HG02938 (cell line): ENCODE data around the gene NCOA5.
A peak's percentile ranks its signal among the peaks of the same experiment; 100 is the strongest.
"Not testable (repeated sequence)": the region's sequence is repeated elsewhere in the genome, so short reads cannot be mapped to it uniquely, and the experiment has no call there.

Experiments used
- ATAC-seq: cut with Tn5 transposase; IDR thresholded peaks from one replicate; pipeline ENCODE4 v1.9.1; 2021; ENCODE audit warnings: mild to moderate bottlenecking, moderate library complexity; ENCODE audit not compliant: unreplicated experiment

Gene NCOA5

GRCh38 chr20:46093531-46093930 is 3.8 kb upstream of the NCOA5 start:
- no peak for ATAC-seq

- not testable (repeated sequence) for ATAC-seq
Measured at GRCh38 chr20:46091622-46092535, 2.1 kb upstream of the NCOA5 start.

GRCh38 chr20:46089167-46089416 is 670 bp downstream of the NCOA5 start:
- peak; percentile 22 for ATAC-seq

GRCh38 chr20:46088409-46089166 is 1.2 kb downstream of the NCOA5 start:
- no peak for ATAC-seq

GRCh38 chr20:46087161-46087560 is 2.6 kb downstream of the NCOA5 start:
- no peak for ATAC-seq

- no peak for ATAC-seq
Measured at GRCh38 chr20:46085179-46085851, 4.4 kb downstream of the NCOA5 start.

- no peak for ATAC-seq
Measured at GRCh38 chr20:46084805-46085178, 5.0 kb downstream of the NCOA5 start.

- no peak for ATAC-seq
Measured at GRCh38 chr20:46083531-46084061, 6.2 kb downstream of the NCOA5 start.

GRCh38 chr20:46083101-46083500 is 6.7 kb downstream of the NCOA5 start:
- no peak for ATAC-seq

- no peak for ATAC-seq
Measured at GRCh38 chr20:46081074-46081473, 8.7 kb downstream of the NCOA5 start.

GRCh38 chr20:46078954-46079353 is 10.8 kb downstream of the NCOA5 start:
- no peak for ATAC-seq

GRCh38 chr20:46077642-46078305 is 12.0 kb downstream of the NCOA5 start:
- no peak for ATAC-seq

GRCh38 chr20:46076806-46077205 is 13.0 kb downstream of the NCOA5 start:
- no peak for ATAC-seq

- ATAC-seq = no peak
Measured at GRCh38 chr20:46074006-46074405, 15.8 kb downstream of the NCOA5 start.

- ATAC-seq = no peak
Measured at GRCh38 chr20:46073443-46073842, 16.3 kb downstream of the NCOA5 start.

GRCh38 chr20:46073024-46073423 is 16.7 kb downstream of the NCOA5 start:
- ATAC-seq = no peak

- ATAC-seq = no peak
Measured at GRCh38 chr20:46071573-46071972, 18.2 kb downstream of the NCOA5 start.

- no peak for ATAC-seq
Measured at GRCh38 chr20:46070215-46070900, 19.4 kb downstream of the NCOA5 start.

GRCh38 chr20:46065691-46066090 is 24.1 kb downstream of the NCOA5 start:
- ATAC-seq = no peak

- ATAC-seq = no peak
Measured at GRCh38 chr20:46065006-46065405, 24.8 kb downstream of the NCOA5 start.
